ENCODE results near the gene SERAC1.

GRCh38 chr6:158095671-158096070 lies 72.4 kb downstream of the SERAC1 start:
- no peak for TF ChIP-seq CTCF (IDR thresholded peaks at IDR 0.05)
- no peak for TF ChIP-seq EZH2 (IDR thresholded peaks at IDR 0.05; ENCODE audit: borderline replicate concordance, insufficient read depth, low read depth, low read length, poor library complexity, severe bottlenecking)

Data from B cell (primary cell).